NCI-H2227 treated with DMSO at 0.1 percent for 48 hours (cell line): ENCODE measurements around the gene APP.
A peak's percentile ranks its signal among the peaks of the same experiment; 100 is the strongest.
"Not testable (repeated sequence)": the region's sequence is repeated elsewhere in the genome, so short reads cannot be mapped to it uniquely, and the experiment has no call there.

Experiments
- DNase-seq: peaks from one replicate; lab custom pipeline; 2025; lab: John Stamatoyannopoulos, UW

The APP gene

DNA sequence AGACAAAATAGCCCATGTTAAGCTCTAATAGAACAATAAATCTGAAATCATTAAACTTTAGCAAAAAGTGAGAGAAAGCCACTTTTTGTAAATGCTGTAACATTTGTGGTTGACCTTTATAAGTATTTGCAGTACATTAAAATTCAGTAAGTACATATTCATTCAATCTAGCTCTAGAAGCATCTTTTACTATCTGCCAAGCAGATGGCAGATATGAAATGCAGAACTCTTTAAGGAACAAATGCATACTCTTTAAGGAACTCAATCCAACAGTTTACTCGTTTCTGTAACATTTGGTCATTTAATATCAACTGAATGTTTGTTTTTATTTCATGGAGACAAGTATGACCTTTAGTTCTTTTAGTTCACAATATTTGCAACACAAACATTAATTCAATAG lies 150.1 kb downstream of the APP start:
- DNase-seq: no peak

DNA sequence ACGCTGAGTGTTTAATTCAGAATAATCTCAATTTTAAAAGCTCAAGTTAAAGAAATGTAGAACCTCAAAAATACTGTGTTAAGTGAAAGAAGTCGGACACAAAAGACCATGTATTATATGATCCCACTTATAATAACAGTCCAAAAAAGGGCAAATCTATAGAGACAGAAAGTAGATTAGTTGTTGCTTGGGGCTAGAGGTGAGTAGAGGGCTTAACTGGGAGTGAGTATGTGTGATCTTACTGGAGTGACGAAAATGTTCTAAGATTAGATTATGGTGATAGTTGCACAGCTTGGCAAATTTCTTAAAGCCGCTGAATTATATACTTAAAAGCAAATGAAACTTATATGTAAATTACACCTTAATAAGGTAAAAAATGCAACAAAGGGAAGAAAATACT lies 150.5 kb downstream of the APP start:
- no peak for DNase-seq

DNA sequence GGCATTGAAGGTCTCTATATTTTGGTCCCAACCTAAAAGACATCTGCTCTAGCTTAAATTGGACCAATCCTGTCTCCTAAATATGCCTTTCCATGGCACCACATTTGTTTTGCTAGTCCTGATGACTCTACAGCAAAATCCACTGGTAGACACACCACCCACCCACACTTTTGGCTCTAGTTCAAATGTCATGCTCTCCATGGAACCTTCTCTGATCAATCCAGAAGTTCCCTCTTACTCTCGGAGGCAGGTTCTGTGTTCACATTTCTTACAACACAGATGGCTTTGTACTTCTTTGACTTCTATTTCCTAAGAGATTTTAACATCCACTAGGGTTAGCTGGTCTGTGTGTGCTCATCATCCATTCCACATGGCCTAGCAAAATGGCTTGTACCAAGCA lies 151.3 kb downstream of the APP start:
- DNase-seq: no peak

DNA sequence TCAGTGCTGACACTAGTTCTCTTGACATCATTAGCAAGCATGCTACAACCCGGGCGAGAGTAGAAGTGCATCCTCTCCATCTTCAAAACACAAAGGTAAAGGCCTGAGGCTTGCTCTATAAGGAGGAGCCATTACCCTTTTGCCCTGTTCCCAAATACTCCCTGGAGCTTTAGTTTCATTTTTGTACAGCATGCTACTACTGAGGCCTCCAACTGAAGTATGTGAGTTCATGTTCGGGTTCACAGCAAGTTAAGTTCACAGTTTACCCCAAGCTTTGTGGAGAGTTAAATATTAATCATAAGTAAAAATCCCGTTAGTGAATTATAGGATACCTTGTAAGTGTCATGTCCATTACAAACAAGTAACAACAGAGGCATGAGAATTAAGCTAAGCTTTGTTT lies 156.6 kb downstream of the APP start:
- no peak for DNase-seq

DNA sequence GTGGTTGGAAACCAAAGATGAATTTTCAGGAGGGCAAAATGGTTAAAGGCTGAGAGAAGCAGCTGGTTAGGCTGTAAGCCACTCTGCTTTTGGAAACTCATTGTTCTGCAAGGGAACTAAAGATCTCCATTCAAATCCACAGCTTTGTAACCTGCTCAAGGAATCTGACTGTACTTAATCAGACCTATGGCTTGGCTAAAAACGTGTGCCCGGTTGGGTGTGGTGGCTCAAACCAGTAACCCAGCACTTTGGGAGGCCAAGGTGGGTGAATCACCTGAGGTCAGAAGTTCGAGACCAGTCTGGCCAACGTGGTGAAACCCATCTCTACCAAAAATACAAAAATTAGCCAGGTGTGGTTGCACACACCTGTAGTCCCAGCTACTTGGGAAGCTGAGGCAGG lies 158.1 kb downstream of the APP start:
- not testable (repeated sequence) for DNase-seq

DNA sequence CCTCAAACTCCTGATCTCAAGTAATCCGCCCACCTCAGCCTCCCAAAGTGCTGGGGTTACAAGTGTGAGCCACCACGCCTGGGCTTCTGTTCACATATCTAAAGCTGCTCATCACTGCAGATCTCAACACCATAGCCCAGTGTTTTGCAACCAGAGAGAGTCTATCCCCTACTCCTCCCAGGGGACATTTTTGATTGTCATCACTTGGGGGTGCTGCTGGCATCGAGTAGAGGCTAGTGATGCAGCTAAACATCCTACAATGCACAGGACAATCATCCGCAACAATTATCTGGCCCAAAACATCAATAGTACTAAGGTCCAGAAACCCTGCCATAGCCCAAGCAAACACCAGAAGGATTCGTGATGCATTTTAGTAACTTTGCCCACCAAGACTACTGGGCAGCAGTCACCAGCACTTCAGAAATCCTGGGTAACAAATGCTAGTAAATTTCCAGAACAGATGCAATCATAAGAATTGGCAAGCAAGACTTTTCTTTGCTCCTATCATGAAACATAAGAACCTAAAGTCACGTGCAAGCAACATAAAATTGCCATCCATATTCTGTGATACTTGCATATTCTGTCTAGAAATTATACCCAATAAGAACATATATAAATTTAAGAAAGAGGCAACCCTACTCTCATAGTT lies 159.2 kb downstream of the APP start:
- no peak for DNase-seq

DNA sequence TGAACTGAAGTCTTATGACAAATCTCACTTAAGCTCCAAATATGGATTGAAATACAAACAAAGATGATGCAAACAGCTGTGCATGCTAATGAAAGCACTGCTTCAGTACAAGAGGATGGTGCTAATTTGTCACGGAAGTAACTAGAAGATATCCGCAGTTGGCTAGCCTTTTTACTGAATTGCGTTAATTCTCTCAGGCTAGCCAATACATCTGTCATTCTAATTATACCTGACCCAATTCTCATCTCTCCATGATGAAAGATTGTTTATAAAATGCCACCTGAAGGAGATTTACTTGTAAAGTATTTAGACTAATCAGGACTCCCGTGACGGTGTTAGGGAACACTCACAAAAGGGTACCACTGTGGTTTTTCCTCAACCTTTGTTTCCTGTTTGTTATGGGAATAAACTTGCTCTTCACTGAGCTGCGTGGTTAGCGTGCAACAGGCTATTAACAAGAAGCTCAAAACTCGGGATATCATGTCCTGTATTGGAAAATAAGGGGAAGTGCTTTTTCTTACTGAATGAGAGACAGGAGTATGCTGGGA lies 162.5 kb downstream of the APP start:
- DNase-seq: no peak

DNA sequence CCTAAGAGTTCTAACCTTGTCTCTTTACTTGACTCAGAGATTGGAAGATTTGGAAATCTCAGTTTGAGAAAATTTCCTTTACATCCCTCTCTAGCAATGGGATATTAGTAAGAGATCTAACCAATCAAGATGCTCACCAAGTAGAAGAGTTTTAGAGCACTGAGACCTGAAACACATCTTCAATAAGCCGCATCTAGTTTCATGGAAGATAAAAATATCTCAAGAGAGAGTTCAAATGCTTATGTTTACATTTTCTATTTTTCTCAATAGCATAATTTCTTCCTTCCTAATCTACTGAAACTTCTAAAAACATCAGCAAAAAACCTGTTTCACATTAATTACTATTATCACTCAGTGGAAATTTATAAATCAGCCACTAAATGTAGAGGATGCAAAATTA lies 165.1 kb downstream of the APP start:
- DNase-seq: no peak

DNA sequence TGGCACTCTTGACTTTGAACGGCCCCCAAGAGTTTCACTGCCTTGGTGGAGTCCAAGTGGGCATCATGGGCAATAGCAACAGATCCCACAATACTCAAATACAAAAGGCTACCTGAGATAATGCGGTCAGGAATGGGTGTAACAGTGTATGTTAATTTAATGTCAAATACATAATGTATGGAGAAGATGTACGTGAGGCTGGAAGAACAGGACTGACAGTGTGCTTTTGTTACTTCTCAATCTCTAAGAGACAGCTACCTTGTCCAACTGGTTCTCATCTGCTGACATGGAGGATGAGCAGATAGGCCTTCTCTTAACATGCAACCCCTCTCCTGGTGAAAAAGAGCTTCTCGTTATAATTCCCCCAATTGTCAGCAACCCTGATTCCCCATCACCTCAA lies 167.2 kb downstream of the APP start:
- no peak for DNase-seq

DNA sequence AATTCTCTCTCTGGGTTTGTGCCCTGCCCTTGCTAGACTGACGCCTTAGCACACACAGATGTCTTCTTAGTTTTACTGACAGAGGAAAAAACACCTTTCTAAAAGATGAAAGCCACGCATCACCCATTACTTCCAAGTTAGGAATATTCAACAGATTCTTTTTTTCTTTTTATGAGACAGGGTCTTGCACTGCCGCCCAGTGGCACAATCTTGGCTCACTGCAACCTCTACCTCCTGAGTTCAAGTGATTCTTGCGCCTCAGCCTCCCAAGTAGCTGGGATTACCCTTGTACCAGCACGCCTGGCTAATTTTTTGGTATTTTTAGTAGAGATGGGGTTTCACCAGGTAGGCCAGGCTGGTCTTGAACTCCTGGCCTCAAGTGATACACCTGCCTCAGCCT lies 169.2 kb downstream of the APP start:
- DNase-seq: no peak

DNA sequence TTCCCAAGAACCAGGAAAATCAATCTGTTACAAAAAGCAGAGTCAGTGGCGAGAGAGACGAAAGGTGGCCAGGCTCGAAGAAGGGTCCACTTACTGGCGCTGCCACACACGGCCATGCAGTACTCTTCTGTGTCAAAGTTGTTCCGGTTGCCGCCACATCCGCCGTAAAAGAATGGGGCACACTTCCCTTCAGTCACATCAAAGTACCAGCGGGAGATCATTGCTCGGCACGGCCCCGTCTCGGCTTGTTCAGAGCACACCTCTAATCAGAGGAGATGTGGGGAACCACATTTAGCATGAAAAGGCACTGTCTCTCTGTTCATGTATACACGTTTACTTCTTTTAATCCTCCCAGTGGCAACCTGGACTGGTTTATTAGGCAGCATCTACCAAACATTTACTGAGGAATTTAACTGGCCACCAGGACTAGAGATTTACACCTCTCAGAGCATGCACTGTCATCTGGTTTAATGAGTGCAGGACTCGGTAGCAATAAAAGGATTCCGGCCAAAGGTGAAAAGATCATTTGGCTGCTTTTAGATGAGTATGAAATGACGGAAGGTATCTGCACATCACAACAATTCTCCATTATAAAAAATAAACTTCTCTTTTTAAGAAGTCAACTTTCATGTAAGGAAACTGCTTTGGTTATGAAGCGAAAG lies 170.5 kb downstream of the APP start:
- DNase-seq: no peak

DNA sequence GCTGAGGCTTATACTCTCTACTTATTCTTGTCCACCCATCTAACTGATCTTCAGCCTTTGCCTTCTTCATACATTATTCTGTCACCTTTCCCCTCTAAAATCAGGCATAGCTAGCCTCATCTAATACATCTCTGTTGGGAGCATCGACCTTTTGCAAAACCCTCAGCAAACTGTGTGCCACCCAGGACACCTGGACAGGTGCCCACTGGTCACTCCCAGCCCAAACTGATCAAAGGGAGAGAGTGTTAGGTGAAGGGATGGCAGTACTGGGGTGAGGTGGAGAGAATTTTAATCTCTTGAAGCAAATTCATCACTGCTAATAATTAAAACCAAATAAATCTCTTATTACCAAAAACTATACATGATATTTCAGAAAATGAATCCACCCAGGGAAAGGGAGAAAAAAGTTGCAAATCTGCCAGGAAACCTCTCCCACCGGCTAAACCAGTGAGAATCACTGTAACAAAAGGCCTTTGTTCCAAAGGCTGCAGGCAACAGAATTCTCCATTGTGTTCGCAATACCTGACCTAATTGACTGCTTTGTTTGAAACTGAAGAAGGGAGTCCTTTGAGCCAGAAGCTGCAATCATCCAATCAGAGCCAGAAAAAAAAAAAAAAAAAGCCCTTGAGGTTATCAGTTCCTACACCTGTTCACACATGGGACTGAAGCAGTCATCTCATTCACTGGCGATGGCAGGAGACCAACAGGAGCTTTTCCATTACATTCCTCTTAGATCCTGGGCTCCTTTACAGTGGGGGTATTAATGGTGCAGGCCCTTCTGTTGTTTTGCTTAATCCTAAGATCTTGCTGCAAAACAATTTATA lies 172.6 kb downstream of the APP start:
- peak; percentile 56 for DNase-seq

DNA sequence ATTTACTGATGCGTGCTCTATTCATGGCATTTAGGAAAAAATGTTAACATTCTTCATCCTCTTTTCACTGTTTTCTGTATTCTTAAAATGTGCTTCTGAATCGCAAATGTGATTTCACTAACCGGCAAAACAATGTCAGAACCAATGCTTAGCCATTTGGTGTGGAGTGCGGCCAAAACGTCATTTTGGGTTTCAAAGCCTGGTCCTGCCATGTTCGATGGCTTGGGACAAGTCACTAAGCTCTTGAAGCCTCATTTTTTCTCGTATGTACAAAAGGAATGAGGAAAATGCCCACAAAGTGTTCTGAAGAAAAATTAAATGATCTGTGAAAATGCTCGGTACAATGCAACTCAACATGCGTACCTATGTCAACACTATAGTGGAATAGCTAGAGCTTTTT lies 175.3 kb downstream of the APP start:
- DNase-seq: no peak

DNA sequence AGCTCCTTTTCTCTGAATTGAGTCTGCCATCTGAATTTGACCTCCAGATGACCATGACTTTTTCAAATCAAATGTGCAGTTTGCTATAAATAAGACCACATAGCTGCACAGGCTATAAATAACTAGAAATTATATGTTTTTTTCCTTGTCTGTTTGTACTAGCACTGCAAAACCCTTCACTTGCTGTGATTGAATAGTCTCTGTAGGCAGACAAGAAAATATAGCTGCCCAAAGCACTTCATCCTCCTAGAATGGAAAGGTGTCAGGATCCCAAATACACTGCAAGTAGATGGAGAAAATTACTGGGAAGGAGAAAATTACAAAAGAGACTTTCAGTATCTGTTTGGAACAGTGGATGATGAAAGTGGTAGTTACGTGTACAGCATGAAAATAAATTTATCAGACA lies 175.8 kb downstream of the APP start:
- DNase-seq: peak; percentile 82

DNA sequence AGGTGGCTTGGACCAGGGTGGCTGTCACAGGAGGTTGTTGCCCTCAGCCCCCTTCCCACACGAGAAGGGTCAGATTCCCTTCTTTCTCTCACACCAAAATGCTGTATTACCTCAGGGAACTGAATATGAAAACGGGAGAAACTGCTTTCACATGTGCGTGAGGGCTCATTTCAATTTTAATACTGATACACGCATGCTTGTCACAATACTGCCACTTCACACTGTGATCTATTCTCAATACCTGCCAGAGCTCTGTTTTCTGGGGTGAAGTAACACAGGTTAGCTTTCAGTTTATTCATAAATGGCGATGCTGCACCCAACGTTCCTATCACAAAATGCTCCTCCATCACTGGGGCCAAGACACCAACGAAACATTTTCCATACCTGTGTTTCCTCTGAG lies 181.8 kb downstream of the APP start:
- no peak for DNase-seq

DNA sequence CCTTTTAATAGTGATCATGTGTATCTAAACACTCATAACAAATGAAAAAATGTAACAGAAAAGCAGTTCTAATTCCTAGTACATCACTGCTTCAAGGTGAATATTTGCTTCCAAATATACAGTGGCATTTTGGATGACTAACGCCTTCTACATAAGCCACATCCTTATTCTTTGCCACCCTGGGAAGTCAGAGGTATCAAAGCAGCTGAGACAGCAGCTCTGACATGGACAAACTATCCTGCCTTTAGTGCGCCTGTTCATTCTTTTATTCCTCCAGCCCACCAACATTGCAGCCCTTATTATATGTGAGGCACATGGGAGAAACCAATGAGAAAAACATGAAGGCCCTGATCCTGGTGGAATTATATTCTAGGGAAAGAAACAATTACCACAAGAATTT lies 183.0 kb downstream of the APP start:
- no peak for DNase-seq

DNA sequence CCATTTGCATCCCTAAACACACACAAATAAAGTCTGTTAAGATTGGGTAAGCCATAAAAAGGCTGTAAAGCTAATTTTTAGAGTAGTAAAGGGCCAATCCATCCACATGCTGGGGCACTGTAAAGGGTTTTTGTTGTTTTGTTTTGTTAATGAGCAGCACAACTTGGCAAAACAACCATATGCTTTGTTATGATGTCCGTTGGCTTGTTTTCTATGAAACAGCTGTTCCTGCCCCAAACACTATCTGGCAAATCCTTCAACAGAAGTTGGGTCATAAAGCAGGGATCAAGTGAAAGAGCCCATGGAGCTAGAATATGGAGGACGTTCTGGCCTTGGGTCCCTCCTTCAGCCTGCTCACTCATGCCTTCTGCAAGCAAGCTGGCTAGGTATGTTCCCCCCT lies 183.6 kb downstream of the APP start:
- DNase-seq: no peak

DNA sequence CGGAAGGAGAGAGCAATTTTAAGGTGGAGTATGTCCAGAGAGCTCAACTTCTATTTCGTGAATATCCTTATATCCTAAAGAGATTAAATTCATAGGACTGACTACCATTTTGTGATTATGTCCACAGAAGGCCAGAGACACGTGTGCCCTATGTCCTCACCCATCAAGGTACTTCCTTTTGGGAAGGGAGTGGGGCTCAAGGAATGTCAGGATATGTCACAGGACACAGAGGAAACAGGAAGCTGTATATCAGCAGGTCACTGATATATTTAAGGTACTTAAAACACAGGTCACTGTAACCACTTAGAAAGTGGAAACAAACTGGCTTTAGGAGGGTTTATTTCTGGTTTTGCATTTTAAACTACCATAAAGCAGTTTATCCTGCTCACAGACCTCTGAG lies 184.6 kb downstream of the APP start:
- DNase-seq: no peak

DNA sequence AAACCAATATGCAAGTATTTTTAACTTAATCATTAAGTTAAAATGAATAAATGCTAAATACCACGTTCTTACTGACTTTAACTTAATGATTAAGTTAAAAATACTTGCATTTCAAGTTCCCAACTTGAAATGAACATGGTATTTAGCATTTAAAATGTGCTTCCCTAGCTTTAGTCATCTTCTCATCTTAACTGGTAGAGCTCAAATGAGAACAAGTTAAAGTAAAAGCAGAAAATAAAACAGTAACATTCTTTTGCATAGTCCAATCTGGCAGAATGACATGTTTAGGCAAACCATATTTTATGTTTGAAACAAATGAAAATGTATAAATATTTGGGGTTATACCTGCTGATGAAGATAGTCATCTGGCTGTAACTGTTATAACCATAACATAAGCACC lies 186.0 kb downstream of the APP start:
- DNase-seq: no peak

DNA sequence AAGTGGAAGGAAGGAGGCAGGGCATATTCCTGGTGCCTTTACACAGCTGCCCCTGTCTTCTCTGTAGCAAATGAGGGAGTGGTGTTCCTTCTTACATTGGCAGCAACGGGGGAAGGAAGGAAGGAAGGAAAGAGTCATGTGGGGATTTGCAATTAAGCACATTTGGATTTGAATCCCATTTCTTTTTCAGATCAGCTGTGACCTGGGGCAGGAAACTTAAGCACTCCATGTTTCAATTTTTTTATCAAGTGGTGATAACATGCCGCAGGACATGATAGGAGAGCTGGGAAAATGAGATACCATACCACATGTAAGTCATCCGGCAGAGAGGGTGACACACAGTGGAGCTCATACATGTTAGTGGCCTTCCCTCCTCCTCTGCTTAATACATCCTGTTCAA lies 186.8 kb downstream of the APP start:
- no peak for DNase-seq

DNA sequence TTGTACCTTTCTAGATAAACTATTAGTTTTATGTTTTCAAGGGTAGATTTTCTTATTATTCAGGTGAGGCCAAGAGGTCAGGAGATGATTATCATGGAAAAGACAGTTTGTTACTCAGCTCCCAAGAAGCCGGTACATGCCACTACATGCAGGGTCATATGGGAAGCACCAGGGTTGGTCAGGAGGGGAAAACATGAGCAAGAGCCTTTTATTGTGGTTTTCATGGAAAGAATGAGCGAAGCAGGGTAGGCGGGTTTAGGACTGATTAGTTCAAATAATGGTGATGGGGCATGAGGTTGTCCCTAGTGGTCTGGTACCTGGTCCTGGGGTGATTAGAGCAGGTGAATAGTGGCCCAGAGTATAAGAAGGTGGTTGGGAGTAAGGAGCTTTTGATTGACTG lies 189.9 kb downstream of the APP start:
- no peak for DNase-seq

DNA sequence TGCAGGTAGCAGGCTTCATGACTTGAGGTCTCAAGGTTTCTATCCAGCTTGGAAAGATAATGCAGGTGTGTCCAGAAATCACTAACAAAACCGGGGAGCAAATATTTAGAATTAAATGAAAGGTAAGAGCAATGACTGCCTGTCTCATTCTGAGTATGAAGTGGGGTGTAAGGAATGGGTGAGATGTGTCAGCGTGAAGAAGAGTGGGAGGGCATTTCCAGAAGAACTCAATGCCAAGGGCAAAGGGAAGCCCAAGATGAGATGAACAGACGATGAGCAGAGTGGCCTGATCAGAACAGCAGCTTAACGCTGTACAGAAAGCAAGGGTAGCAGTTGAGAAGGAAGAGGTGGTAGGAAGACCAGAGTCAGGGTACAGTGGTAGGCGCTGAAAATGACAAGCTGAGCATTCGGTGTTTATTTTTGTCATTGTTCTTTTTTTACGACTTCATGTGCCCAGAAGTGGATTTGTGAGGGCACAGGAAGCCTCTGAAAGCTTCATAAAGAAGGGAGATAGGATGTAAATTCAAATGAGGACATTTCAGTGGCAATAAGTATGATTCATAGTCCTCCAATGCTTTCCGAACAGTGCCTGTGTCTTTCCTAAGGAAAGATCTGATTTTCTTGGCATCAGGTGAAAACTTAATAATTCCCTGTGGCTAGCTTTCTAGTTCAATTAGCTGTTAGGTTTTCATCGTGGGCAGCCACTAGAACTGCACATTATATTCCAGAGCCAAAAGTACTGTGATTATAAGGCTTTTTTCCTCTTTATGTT lies 190.5 kb downstream of the APP start:
- DNase-seq: no peak
